ENCODE measurements around the gene ACCS.

Gene ACCS

GRCh38 chr11:44094260-44094868 is 28.3 kb downstream of the ACCS start:
- peak; percentile 89 for DNase-seq
- no peak for ATAC-seq

- ATAC-seq: peak; percentile 90
Observed at GRCh38 chr11:44095506-44096359, 29.7 kb downstream of the ACCS start, which contains the start of gene EXT2. TSS of gene EXT2 (plus strand) at chr11:44095678. CDS start at chr11:44107713, 12,035 bp downstream.

GRCh38 chr11:44096360-44097185 is 30.5 kb downstream of the ACCS start:
- no peak for DNase-seq
- ATAC-seq: peak; percentile 16

More at GRCh38 chr11:44095506-44096359, 29.7 kb downstream of the ACCS start, which contains the start of gene EXT2:
- peak; percentile 89 for DNase-seq

- ATAC-seq: no peak
- DNase-seq: no peak
Observed at GRCh38 chr11:44097821-44098220, 31.8 kb downstream of the ACCS start.

GRCh38 chr11:44101098-44101497 is 35.0 kb downstream of the ACCS start:
- DNase-seq: no peak
- no peak for ATAC-seq

- ATAC-seq (peak; percentile 59), DNase-seq (no peak)
Observed at GRCh38 chr11:44104481-44105294, 38.6 kb downstream of the ACCS start.

- no peak for ATAC-seq
- no peak for DNase-seq
Observed at GRCh38 chr11:44108260-44108659, 42.2 kb downstream of the ACCS start.

- DNase-seq (peak; percentile 70), ATAC-seq (peak; percentile 78)
Observed at GRCh38 chr11:44110231-44110679, 44.2 kb downstream of the ACCS start.

- no peak for DNase-seq
- ATAC-seq: no peak
Observed at GRCh38 chr11:44112091-44112821, 46.2 kb downstream of the ACCS start.

- no peak for ATAC-seq
- DNase-seq: no peak
Observed at GRCh38 chr11:44113018-44113417, 46.9 kb downstream of the ACCS start.

GRCh38 chr11:44113572-44113971 is 47.5 kb downstream of the ACCS start:
- ATAC-seq: no peak

GRCh38 chr11:44116234-44116830 is 50.3 kb downstream of the ACCS start:
- ATAC-seq: no peak
- no peak for DNase-seq

More at GRCh38 chr11:44113572-44113971, 47.5 kb downstream of the ACCS start:
- no peak for DNase-seq

- ATAC-seq (no peak), DNase-seq (no peak)
Observed at GRCh38 chr11:44120169-44120568, 54.1 kb downstream of the ACCS start.

GRCh38 chr11:44125598-44125997 is 59.5 kb downstream of the ACCS start:
- ATAC-seq (no peak), DNase-seq (no peak)

GRCh38 chr11:44126304-44126703 is 60.2 kb downstream of the ACCS start:
- DNase-seq: no peak
- no peak for ATAC-seq

GRCh38 chr11:44127130-44127529 is 61.1 kb downstream of the ACCS start:
- no peak for ATAC-seq
- no peak for DNase-seq

GRCh38 chr11:44128729-44129128 is 62.7 kb downstream of the ACCS start:
- no peak for ATAC-seq
- DNase-seq: no peak

GRCh38 chr11:44130751-44131150 is 64.7 kb downstream of the ACCS start:
- DNase-seq: no peak
- ATAC-seq: no peak

- DNase-seq (no peak), ATAC-seq (no peak)
Observed at GRCh38 chr11:44133335-44133946, 67.4 kb downstream of the ACCS start.
